GM12801 (cell line): ENCODE results near the gene C1GALT1.

Source experiments
- CTCF ChIP-seq: IDR thresholded peaks from one replicate; pipeline ENCODE4 v1.5.1; 2011; ENCODE audit warnings: control low read depth; ENCODE audit not compliant: insufficient read length; ENCODE audit errors: extremely low read depth

Gene C1GALT1

GRCh38 chr7:7151285-7151684 is 31.1 kb upstream of the C1GALT1 start:
- TF ChIP-seq CTCF = no peak

GRCh38 chr7:7151865-7152264 is 30.5 kb upstream of the C1GALT1 start:
- no peak for TF ChIP-seq CTCF

- no peak for TF ChIP-seq CTCF
These were observed 30.0 kb upstream of the C1GALT1 start for GRCh38 chr7:7152315-7152714.

- no peak for TF ChIP-seq CTCF
These were observed 25.7 kb upstream of the C1GALT1 start for GRCh38 chr7:7156663-7157062.

- TF ChIP-seq CTCF = no peak
These were observed 25.0 kb upstream of the C1GALT1 start for GRCh38 chr7:7157177-7157886.

GRCh38 chr7:7157887-7158271 is 24.5 kb upstream of the C1GALT1 start:
- TF ChIP-seq CTCF = no peak

GRCh38 chr7:7159063-7159658 is 23.2 kb upstream of the C1GALT1 start:
- TF ChIP-seq CTCF = no peak
